Inflammatory macrophage treated with lipopolysaccharide for 1 hour (primary cell): ENCODE results near the gene NF2.
A peak's percentile ranks its signal among the peaks of the same experiment; 100 is the strongest.

Experiments used
- DNase-seq, 2 donors: peaks; one replicate each; pipeline ENCODE4 v3.0.0-alpha.2; 2020 to 2022

NF2 gene

DNA sequence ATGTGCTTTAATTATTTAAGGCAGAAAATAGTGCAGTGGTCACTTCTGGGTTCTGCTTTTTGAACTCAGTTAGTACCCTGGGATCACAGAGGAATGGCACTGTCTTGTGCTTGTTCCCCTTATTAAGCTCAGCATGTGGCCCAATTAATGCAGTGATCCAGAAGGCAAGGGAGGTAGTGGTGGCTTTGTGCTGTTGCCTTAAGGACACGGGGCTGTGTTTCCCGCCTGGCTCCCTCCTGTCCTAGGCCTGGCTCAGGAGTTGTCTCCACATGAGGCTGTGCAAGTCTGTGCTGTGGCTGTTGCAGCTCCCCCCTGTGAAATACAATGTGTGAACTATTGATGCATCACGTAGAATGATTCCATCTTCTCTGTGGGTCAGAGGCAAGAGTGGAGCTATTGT lies 67.2 kb downstream of the NF2 start:
- no peak for DNase-seq

DNA sequence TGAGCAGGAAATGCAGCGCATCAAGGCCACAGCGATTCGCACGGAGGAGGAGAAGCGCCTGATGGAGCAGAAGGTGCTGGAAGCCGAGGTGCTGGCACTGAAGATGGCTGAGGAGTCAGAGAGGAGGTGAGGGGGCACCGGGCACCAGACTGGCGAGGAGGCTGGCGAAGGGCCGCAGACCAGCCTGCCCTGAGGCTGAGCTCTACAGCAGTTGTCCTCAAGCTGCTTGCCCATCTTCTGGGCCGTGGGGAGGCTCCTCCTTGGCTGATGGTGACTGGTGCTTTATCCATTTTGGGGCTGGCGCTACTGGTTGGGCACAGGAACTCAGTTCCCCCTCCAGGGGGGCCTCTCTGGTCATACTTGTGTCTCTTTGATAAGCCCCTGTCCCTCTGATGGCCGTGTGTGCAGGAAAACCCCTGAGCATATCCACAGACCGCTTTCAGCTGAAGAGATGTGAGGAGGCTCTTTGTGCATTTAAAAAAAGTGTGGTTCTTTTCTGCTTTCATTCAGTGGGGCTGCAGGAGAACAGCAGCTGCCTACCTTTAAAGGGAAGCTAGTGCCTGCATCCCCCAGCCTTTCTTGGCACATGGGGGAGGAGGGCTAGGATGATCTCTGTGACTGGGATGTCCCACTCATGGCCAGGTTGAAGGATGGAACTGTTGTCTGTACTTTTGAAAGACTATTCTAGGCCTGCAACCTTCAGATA lies 70.1 kb downstream of the NF2 start:
- no peak for DNase-seq

DNA sequence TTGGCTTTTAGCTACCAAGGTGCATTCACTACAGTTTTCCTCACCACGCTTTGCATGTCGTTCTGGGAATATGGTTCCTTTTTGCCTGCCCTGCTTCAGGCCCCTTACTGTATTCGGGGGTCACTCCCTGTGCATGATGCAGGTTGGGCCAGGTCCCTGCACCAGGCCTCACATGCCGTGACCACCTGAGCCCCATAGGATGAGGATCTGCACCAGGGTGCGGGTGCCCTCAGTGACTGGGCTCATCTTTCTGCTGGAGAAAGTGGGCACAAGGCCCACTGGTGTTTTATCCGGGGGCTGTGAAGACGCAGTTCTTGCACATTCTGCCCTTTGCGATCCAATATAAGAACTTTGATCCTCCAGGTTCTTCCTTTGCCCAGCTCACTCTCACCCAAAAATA lies 70.7 kb downstream of the NF2 start:
- DNase-seq = no peak

DNA sequence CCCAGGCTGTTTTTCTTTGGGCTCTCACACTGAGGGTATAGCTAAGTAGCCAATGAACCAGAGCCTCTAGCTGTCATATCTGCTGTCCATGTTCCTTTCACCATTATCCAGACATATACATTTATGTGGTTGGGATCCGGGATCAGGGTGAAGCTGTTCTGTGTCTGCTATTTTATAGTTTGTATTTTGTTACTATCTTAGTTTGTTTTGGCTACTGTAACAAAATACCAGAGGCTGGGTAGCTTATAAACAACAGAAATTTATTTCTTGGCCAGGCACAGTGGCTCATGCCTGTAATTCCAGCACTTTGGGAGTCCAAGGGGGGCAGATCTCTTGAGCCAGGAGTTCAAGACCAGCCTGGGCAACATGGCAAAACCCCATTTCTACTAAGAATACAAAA lies 75.9 kb downstream of the NF2 start:
- DNase-seq = no peak

DNA sequence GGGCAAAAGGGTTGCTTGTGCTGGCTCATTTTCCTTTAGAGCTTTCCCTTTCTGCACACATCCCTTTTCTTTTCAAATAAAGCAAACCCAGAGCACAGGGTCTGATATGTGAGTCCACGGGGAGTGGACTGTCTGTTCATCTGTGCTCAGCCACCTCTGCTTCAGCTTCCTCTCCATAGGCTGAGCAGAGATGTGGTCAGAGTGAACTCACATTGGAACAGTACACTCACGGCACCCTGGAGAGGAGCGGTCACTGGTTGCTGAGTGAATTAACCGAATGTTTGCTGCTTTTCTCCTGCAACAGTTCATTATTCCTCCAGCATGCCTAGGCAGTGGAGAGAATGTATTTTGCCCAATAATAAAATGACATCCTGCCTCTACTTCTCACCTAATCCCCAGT lies 80.1 kb downstream of the NF2 start:
- DNase-seq = no peak

DNA sequence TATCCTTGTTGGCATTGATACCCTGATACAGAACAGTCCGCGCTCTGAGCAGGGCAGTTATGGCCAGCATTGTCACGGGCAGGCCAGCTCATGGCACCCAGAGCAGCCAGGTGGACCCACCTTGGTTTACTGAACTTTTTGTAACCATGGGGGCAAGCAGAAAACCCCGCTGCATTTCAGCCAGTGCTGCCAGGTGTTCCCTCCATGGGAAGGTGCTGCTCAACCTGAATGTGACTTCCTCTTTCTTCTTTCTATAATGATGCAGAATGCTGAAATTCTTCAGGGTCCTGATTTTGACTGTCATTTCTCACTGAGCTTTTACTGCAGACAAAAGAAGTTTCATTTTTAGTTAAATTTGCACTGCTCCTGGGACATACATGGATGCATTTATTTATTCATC lies 80.8 kb downstream of the NF2 start:
- no peak for DNase-seq

DNA sequence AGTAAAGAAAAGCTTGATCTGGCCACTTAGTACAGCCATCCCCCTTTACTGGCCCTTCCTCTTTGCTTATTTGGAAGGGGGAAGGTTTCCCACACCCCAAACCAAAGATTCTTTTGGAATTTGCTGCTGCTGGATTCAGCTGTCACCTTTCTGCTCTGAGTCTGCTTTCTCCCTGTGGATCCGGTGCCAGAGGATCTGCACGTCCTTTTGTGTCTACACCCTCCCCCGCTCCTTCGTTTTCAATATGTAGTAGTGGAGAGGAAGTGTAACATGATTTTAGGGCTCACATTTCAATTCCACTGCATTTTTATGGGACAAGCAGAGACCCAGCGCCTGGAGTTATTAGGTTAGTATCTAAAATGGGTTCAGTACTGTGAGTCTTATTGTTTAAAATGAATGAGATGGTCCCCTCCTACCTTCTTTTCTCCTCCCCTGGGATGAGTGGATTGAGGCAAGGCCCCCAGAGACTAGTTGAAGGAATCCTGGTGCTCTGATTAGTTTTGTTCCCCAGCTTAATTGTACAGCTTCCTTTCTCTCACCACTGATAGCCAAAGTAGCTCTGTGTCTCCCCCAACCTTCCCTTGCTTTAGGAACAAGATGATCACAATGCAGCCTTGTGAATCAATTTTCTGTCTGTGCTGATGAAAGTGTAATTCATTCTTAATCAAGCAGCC lies 85.9 kb downstream of the NF2 start:
- no peak for DNase-seq

DNA sequence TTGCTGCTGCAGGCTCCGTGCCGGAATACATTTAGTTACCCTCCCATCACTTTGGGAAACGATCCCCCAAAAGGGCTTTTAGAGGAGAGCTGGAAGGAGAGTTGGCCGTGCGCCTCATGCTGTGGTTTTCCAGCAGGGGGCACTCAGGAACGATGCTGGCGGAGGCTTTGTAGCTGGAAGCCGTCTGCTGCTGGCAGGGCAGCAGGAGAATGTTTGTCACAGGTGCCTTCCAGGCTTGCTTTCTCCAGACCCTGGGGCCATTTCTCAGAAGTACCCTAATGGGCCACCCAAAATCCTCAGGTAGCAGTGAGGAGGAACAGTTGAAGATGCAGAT lies 86.4 kb downstream of the NF2 start:
- peak; percentile 12 to 45 for DNase-seq

DNA sequence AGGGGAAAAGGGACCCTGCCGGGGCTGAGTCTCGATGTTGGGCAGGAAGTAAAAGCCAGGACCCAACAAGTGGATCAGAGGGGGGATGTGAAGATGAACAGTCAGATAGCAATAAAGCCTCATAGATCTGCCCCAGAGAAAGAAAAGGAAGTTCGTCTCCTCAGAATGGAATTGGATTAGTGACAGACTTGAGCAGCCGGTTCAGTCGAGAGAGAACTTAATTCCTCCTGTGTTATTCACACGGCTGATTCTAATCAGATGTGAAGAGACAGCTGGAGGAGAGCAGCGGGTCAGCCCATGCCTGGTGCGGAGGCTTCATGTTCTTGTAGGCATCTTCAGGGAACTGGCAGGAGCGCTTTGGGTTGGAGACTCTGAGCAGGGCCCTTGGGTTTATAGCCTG lies 87.0 kb downstream of the NF2 start:
- no peak for DNase-seq

DNA sequence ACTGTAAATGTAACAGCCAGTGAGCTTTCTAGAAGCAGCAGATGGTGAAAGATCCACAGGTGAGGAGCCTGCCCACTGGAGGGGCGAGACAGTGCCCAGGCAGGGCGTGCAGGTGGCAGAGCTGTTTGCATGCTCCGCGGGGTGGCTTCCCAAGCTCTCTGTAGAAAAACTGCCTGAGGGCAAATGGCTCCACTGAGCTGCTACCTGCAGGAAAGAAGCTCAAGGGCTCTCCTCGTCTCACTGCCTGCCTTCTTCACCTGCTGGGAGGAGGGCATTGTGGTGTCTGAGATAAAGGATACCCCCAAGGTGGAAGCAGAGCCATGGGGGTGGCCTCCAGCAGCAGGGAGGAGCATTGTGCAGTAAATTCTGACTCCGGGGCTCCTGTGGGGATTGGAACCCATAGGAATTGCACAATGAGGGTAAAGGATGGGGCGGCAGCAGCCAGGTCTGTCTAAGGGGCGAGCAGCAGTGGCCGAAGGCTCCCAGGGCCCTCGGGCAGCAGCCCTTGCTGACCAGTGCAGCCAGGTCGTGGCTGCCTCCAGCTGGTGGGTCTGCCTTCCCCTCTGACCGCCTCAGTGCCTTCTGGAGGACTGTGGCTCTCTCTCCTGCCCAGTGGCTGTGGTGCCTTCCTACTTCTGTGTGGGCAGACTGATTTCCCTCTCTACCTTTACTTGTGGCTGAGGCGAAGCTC lies 88.3 kb downstream of the NF2 start:
- DNase-seq = no peak

DNA sequence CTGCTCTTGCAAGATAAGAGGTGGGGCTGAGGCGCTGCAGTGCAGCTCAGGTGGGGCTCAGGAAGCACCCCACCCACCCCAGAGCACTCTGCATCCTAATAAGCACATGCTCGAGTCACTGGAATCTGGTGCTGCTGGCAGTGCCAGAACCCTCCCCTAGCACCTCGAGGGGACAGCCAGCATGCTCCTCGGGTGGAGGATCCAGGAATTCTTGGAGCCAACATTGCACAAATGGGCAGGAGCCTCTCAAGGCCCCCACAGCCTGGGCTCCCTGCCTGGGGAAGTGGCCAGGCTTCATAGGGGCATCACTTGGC lies 88.9 kb downstream of the NF2 start:
- no peak for DNase-seq

DNA sequence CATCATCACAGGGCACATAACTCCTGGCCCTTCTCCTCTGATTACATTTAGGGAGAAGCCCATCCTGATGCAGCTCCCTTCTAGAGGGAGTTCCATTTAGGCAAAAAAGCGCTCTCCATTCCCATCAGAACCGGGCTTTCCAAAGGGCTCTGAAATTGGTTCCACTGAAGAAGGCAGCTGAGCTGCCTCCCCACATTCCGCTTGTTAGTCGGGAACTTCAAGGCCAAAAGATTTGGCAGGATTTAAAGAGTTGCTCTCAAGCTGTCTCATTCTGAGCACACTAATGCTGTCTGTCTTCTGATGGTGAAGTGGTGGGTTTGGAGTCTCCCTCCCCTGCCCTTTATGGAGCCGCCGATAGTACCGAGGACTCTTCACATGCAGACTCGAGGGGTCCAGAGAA lies 89.7 kb downstream of the NF2 start:
- no peak for DNase-seq

DNA sequence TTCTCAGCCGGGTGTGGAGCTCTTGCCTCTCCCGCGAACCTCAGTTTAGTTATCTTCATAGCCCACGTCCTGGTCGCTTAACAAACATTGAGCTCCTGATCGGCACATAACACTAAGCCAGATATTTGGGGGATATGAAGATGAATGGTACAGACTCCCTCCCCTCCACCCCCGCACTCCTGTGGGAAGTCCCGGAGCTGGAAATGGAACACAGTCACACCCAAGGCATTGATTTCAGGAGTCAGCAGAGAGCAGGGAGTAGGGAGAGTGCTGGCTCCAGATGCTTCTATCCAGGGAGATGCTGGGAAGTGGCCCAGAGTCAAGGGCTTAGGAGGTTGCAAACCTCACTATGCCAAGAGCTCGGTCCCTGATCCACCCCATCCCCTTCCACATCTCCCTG lies 90.2 kb downstream of the NF2 start:
- no peak for DNase-seq

DNA sequence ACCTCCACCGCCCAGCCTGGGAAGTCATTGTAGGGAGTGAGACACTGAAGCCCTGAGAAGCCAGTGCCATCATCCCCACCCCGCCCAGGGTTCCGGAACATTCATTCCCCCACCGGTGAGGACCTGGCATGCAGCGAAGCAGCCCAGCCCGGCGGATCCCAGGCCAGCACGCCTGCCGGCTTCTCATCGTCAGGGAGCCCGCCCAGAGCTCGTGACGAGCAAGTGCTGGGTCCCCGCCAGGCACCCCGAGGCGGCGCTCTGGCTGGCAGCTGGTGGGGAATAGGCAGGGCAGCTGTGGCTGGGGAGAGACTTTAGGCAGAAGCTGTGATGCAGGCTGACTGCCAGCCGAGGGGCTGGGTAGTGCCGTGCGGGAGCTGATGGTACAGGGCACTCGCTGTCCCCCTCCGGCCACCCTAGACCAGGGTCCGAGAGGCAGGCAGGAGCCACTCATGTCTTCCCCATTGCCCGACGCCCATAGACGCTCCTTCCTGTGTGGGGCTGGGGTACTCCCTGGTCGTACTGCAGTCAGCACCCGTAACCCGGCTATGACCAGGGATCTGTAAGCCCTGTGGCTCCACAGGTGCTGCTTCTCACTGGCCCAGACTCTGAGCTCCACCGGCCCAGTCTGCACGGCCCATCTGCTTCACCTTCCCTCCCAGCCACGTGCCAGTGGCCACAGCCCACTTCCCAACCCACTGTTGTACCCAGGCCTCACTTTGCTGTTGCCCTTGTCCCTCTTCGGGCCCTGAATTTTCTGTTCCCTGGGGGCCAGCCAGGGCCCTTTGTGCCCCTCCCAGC lies 91.9 kb downstream of the NF2 start:
- DNase-seq = no peak

DNA sequence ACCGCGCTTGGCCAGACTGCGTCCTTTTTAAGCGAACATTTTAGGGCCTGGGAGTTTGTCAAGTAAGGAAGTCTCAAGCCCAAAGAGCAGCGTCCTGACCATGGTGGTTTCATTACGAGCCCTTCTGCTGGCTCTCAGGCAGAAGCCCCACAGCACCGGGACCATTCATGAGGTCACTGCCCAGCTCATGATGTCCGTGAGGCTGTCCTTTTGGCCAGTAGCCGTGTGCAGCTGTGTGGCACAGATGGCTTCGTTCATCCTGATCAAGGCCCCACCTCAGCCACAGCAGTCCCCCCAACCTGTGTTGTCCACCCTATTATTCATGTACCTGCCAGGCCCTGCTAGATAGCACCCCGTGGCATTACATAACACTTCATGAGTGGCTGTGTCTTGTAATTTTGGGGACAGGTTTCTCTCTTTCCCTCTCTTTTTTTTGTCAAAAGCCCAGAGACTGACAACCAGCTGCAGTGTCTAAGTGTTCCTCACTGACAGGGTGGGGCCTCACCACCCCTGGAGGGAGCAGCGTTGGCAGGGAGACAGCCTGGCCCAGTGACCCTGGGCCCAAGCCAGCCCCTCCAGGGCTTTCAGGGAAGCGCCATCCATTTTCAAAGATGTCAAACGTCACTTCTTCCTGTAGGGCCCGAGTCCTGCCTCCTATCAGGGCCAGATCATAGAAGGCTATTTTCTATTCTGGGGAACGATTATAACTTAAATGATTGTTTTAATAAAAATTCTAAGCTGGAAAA lies 94.6 kb downstream of the NF2 start:
- no peak for DNase-seq

DNA sequence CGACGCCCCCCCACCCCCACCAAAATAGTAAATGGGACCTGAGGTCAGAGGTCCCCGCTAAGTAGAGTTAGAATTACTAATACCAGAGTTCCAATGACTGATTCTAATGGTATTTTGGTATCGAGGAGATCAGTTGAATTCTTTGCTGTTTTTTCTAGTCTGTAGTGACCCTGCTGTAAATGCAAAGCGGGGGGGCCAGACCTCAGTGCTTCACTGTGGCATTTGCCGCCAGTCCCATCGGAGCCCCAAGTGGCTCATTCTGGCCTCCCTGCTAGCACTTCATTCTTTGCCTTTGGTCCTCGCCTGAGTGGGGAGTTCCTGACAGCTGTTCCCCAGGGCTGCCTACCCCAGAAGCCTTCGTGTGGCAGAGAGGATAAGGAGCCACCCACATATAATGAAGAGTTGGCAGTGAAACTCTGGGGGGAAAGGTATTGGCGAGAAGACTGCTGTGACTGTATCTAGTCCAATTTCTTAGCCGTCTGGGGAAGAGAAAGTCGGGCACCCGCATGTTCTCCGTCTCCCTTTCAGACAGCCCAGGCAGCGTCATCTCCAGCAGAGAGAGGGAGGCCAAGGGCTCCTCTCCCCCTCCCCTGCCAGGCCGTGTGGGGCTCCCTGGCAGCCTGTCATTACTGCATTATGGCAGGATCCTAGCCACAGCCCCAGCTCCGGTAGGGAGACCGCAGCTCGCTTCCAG lies 96.9 kb downstream of the NF2 start:
- no peak for DNase-seq

DNA sequence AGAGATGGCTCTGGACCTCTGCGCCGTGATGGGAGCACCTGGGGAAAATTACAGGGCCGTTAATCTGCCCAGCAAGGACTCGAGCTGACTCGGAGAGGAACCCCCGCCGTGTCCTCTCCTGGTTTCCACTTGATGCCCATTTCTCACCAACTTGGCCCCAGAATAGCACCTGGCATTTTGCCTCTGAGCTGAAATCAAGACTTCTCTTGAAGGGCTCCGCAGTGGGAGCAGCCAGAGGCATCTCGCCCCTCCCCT lies 97.4 kb downstream of the NF2 start:
- no peak for DNase-seq

DNA sequence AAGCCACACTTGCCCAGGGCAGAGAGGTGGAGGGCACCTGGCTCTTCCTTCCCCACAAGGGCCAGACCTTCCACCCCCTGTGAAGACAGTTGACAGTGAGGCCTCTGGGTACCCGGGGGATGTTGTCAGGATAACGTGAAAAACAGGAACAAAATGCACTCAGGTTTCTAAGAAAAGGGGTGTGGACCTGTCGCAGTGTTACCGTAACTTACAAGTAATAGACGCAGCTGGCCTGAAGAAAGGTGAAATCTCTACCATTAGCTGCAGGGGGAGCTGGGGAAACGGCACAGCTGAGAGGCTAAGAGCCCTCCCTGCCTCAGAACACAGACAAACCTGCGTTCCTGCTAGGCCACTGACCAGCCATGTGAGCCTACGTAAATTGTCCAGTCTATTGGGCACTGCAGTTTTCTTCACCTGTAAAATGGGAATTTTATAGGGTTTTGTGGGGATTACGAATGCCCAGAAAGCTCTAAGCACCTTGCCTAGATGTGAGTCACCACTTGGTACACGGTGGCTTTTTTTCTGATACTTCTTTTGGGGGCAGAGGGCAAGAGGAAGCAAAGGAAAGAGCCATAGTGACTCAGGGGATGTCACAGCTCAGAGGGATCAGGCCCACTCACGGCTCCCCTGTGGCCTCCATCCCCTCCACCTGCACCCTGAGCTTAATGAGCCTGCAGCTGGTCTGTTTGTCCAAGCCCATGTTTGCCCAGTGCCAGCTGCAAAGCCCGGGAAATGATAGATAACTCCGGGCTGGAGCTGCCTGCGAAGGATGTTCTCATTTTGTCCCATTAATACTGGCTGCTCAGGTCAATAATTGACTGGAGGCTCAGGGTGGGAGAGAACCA lies 97.9 kb downstream of the NF2 start:
- DNase-seq = no peak

DNA sequence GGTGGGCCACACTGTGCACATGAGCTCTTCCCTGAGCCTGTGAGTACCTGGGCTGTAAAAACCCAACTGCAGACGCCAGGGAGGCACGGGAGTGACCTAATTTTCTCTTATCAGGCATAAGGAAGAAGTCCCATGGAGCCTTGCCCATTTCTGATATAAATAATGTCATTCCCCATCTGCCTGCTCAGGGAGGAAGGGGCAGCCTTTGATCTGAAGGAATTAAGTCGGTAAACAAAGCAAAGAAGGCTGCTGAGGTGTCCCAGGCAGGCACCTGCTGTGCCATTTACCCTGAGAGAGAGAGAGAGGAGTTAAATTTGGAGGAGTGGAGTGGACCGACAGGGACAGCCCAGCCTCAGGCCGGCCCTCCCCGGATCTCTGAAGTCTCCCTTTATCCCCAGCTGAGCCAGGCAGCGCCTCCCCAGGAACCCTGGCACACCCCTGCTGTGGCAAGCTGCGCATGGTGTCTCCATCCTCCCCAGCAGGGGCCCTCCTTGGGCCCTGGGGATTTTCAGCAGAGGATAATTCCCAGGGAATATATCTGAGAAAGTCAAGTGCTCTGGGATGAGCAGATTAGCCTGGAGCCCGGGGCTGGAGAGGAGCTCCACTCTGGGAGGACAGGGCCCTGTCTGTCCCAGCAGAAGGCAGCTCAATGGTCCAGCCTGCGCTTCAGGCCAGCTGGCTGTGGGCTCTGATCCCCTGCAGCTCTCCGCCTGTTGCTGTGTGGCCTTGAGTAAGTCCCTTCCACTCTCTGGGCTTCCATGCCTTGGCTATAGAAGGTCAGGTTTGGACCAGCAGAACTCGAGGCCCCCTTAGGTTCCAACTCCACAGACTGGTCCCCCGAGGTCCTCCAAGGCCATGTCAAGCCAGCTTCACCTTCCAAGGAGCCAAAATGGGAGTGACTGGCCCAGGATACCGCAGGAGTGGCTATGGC lies 98.8 kb downstream of the NF2 start:
- DNase-seq = no peak

DNA sequence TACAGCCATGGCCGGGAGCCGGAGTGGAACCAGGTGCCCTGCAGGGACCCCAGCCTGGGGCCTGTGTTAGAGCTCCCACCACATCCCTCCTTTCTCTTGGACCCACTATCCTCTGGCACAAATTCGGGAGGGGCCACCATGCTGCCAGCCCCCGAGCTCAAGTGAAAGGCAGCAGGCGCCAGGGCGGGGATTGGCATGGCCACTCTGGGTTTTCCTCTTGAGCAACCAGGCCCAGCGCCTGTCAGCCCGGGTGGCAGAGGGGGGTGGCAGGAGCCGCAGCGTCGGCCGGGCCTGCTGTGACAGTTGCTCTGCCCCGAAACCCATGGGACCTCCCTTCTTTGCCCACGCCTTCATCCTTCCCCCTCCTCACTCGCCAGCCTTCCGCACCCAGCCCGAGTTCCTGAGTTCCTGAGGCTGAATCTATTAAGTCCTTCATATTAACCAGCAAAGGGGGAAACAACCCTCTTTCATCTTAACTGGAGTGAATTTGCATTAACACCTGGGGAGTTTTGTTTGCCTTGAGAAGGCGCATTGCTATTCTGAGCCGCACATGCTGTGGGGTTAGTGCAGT lies 99.6 kb downstream of the NF2 start:
- peak in 1 of 2 donors; percentile 15 for DNase-seq
